ENCODE measurements around the gene PTTG2.

- TF ChIP-seq, protein P1, sequence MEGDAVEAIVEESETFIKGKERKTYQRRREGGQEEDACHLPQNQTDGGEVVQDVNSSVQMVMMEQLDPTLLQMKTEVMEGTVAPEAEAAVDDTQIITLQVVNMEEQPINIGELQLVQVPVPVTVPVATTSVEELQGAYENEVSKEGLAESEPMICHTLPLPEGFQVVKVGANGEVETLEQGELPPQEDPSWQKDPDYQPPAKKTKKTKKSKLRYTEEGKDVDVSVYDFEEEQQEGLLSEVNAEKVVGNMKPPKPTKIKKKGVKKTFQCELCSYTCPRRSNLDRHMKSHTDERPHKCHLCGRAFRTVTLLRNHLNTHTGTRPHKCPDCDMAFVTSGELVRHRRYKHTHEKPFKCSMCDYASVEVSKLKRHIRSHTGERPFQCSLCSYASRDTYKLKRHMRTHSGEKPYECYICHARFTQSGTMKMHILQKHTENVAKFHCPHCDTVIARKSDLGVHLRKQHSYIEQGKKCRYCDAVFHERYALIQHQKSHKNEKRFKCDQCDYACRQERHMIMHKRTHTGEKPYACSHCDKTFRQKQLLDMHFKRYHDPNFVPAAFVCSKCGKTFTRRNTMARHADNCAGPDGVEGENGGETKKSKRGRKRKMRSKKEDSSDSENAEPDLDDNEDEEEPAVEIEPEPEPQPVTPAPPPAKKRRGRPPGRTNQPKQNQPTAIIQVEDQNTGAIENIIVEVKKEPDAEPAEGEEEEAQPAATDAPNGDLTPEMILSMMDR (IDR thresholded peaks at IDR 0.05): no peak
- no peak for TF ChIP-seq POLR2AphosphoS5 (IDR thresholded peaks at IDR 0.05)
- no peak for TF ChIP-seq POLR2A (IDR thresholded peaks at IDR 0.05)
Observed at GRCh38 chr4:37949636-37950426, 10.4 kb upstream of the PTTG2 start.

All from gastroesophageal sphincter (tissue), 3 donors.